Stimulated activated effector memory CD8-positive, alpha-beta T cell treated with anti-CD3 and anti-CD28 coated beads, Interleukin-12 subunit alpha, Interleukin-12 subunit beta, amount 100 ng/mL, for 72 hours (primary cell): Measurements from ENCODE around the gene PIM2.
A peak's percentile ranks its signal among the peaks of the same experiment; 100 is the strongest.

Experiments used
- ATAC-seq: fragments of 150-1000 bp; cut with Tn5 transposase; 2 replicates; pipeline ENCODE4 v1.10.0; 2021
- DNase-seq, 2 donors: peaks; one replicate each; pipeline ENCODE4 v3.0.0; 2021 to 2022; ENCODE audit warnings: low spot score in 2 of 2
- H3K27ac Mint-ChIP-seq: one replicate; pipeline ENCODE4 v1.8.0; 2022; ENCODE audit warnings: mild to moderate bottlenecking, mixed read lengths
- H3K36me3 Mint-ChIP-seq: one replicate; pipeline ENCODE4 v1.8.0; 2022; ENCODE audit warnings: mild to moderate bottlenecking, mixed read lengths
- H3K4me1 Mint-ChIP-seq: one replicate; pipeline ENCODE4 v1.8.0; 2022; ENCODE audit warnings: mixed read lengths
- H3K4me3 Mint-ChIP-seq: one replicate; pipeline ENCODE4 v1.8.0; 2022; ENCODE audit warnings: mild to moderate bottlenecking, mixed read lengths
- H3K9me3 Mint-ChIP-seq: one replicate; pipeline ENCODE4 v1.8.0; 2022; ENCODE audit warnings: mixed read lengths

The PIM2 gene

DNA sequence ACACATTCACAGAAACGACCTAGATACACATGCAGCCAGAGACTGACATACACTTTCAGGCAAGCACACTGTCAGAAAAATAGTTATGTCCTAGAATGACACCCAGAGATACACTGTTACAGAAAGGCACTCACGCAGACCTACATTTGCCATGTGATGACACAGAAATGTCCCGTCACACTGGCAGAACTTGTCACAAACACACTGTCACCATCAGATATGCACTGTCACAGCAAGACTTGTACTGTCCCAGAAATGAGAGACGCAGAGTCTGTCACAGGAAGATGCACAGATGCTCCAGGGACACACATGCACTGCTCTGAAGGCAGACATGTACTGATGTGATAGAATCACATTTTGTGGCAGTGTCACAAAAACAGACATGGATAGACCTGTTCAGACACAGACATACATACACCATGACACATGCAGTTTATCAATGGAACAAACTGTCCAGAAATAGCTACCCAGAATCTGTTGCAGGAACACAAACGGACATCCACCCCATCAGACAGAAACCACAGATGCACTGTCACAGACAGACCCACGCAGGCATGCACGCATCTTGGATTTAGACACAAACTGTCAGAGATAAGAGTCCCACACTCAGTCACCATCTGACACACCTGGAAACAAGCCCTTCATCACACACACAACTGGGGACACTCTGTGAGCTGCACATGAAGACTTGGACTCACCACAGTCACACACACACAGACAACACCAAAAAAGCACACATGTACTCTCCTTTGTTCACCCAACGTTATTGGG is 1.3 kb upstream of the PIM2 start:
- peaks cover 99% of the 10 kb centered on the region for H3K36me3 Mint-ChIP-seq
- ATAC-seq (peak; percentile 57), DNase-seq (no peak)
- H3K9me3 Mint-ChIP-seq: no peaks in the 10 kb centered on the region
- peaks cover 51% of the 10 kb centered on the region for H3K4me1 Mint-ChIP-seq
- peak overlapping the region; percentile 90 for H3K4me3 Mint-ChIP-seq
- H3K27ac Mint-ChIP-seq: peak overlapping the region; percentile 99

DNA sequence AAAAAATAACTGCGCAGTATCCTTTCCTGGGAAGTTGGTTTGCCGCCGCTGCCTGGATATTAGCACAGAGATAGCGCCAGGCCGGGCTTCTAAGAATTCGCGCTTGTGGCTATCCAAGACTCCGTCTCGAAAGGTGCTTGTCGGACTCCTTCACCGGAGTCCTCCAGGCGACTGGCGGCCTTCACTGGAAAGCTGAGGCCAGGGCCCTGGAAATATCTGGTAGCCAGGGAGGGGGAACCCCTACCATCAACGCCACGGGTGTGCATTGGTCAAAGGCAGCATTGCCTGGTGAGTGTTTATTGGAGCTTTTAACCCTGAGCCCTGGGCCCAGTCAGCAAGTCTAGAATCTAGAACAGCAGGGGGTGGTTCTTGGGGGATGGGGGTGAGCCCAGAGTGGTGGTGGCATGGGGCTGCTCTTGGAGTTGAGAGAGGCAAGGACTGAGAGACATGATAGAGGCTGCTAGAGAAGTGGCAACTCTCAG is 577 bp upstream of the PIM2 start:
- Mint-ChIP-seq H3K9me3 (no peaks in the 10 kb centered on the region), H3K4me1 (peaks cover 55% of the 10 kb centered on the region), H3K27ac (peak overlapping the region; percentile 99), H3K36me3 (peaks cover 99% of the 10 kb centered on the region), H3K4me3 (peak overlapping the region; percentile 90)
- DNase-seq (no peak), ATAC-seq (peak; percentile 55)

GRCh38 chrX:48918301-48918642 is 552 bp downstream of the PIM2 start:
- peaks cover 99% of the 10 kb centered on the region for H3K36me3 Mint-ChIP-seq
- peaks cover 54% of the 10 kb centered on the region for H3K4me1 Mint-ChIP-seq

GRCh38 chrX:48917139-48918001 is 1.5 kb downstream of the PIM2 start:
- H3K36me3 Mint-ChIP-seq: peaks cover 99% of the 10 kb centered on the region
- H3K4me3 Mint-ChIP-seq: peak overlapping the region; percentile 90
- H3K27ac Mint-ChIP-seq: peak overlapping the region; percentile 99
- DNase-seq (peak; percentile 72 to 91), ATAC-seq (peak; percentile 41)
- no peaks in the 10 kb centered on the region for H3K9me3 Mint-ChIP-seq
- H3K4me1 Mint-ChIP-seq: peaks cover 52% of the 10 kb centered on the region

More at GRCh38 chrX:48918301-48918642, 552 bp downstream of the PIM2 start:
- H3K4me3 Mint-ChIP-seq: peak overlapping the region; percentile 90
- DNase-seq: no peak
- peak overlapping the region; percentile 99 for H3K27ac Mint-ChIP-seq
- ATAC-seq: no peak
- H3K9me3 Mint-ChIP-seq: no peaks in the 10 kb centered on the region

DNA sequence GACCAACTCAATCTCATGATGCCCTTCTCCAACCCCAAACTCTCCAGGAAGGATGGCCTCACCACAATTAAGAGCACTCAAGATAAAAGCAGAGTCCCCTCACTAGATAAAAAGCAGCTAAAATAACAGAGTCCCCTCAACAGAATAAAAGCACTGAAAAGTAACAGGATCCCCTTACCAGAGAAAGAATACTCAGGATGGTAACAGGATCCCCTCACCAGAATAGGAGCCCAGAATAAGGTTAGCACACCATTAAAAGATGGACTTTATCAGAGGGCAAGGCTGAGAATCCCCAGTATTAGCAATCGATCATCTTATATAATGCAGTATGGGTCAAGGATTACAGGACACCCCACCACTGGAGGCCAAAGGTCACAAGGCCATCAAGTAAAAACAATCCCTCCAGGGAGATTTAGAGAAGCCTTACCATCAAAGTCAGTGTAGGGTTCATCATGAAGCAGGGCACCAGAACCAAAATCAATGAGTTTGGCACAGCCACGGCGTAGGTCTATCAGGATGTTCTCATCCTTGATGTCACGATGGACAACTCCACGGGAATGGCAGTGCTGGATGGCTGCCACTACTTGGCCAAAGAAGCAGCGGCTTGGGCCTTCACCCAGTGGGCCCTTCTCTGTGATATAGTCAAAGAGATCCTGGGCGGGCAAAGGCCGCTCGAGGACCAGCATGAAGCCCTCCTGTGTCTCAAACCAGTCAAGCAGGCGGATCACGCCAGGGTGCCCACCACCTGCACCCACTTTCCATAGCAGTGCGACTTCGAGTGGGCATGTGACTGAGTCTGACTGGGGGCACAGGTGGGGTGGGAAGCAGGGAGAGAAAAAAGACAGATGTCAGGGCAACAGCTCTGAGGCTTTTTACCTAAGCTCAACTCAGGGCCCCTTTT is 4.0 kb downstream of the PIM2 start:
- Mint-ChIP-seq H3K4me1 (peaks cover 57% of the 10 kb centered on the region), H3K36me3 (peaks cover 100% of the 10 kb centered on the region)
- ATAC-seq: no peak

GRCh38 chrX:48913605-48914366 is 5.0 kb downstream of the PIM2 start:
- no peak for ATAC-seq
- Mint-ChIP-seq H3K9me3 (no peaks in the 10 kb centered on the region), H3K4me3 (peak overlapping the region; percentile 90), H3K4me1 (peaks cover 52% of the 10 kb centered on the region), H3K36me3 (peaks cover 100% of the 10 kb centered on the region), H3K27ac (peak overlapping the region; percentile 99)
- no peak for DNase-seq

More for the DNA sequence above, 4.0 kb downstream of the PIM2 start:
- H3K4me3 Mint-ChIP-seq: peak overlapping the region; percentile 90
- DNase-seq: no peak
- H3K27ac Mint-ChIP-seq: peak overlapping the region; percentile 99
- no peaks in the 10 kb centered on the region for H3K9me3 Mint-ChIP-seq

DNA sequence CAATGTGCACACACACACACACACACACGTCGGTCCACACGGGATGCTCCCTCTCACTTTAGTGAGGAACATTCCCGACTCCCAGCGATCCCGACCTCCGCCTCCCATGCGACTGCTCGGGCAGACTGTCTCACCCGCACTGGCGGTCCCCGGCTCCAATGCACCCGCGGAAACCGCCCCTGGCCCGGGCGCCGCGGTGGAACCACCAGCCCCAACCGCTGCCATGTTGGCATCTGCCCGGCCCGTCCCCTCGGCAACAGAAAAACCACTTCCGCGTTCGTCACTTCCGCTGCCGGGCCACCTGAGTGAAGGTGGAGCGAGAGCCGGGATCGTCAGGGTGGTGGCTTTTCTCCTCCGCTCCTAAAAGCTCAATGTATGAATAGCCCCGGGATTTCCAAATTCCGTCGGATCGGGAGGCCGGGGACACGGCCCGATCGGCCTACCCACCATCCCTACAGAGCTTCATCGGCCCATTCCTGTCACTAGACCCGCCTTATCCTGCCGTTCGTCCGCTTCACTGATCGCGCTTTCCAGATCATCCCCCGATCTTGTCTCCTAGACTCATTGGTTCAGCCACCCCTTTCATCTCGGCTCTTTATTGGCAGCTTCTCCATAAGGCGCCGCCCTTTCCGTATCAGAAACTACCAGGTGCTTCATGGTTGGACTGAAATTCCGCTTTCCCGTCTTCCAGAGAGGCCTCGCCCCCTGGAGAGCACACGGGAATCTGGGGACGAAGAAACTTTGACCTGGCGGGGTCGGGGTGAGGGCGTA is 7.2 kb downstream of the PIM2 start, which contains the start of gene SLC35A2:
SLC35A2 (minus strand) TSS at position 235 of the 771 bp plus-strand sequence; CDS start at position 225, 10 bp downstream.
- peaks cover 42% of the 10 kb centered on the region for H3K4me1 Mint-ChIP-seq
- peak; percentile 75 for ATAC-seq
- peak; percentile 72 to 91 for DNase-seq
- H3K9me3 Mint-ChIP-seq: no peaks in the 10 kb centered on the region
- H3K27ac Mint-ChIP-seq: peak within 1 kb of the TSS; percentile 99
- H3K36me3 Mint-ChIP-seq: peaks cover 98% of the 10 kb centered on the region
- H3K4me3 Mint-ChIP-seq: peak within 1 kb of the TSS; percentile 90

DNA sequence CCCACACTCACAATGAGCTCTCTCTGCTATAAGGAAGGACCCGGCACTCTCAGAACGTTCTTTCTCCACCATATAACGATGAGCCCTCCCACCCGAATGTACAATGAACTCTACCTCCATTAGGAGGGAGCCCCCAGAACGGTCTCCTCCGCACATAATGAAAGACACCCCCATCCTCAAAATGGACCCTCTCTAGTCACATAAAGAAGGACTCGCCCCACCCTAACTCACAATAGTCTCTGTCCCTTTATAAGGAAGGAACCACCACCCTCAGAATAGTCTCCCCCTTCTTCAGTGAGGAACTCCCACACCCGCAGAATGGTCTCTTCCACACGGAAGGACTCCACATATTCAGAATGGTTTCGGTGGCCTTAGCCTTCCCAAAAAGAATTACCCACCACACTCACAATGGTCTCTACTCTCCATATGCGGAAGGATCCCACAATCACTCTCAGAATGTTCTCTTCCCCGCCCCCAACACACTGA is 7.9 kb downstream of the PIM2 start:
- Mint-ChIP-seq H3K4me1 (peaks cover 42% of the 10 kb centered on the region), H3K9me3 (no peaks in the 10 kb centered on the region), H3K27ac (peak overlapping the region; percentile 99), H3K36me3 (peaks cover 98% of the 10 kb centered on the region), H3K4me3 (peak overlapping the region; percentile 90)
- DNase-seq: no peak
- peak; percentile 6 for ATAC-seq

GRCh38 chrX:48909703-48910294 is 9.0 kb downstream of the PIM2 start:
- DNase-seq: no peak
- Mint-ChIP-seq H3K36me3 (peaks cover 97% of the 10 kb centered on the region), H3K9me3 (no peaks in the 10 kb centered on the region), H3K4me3 (no peak overlapping the region), H3K4me1 (peaks cover 36% of the 10 kb centered on the region), H3K27ac (peak overlapping the region; percentile 99)
- no peak for ATAC-seq

DNA sequence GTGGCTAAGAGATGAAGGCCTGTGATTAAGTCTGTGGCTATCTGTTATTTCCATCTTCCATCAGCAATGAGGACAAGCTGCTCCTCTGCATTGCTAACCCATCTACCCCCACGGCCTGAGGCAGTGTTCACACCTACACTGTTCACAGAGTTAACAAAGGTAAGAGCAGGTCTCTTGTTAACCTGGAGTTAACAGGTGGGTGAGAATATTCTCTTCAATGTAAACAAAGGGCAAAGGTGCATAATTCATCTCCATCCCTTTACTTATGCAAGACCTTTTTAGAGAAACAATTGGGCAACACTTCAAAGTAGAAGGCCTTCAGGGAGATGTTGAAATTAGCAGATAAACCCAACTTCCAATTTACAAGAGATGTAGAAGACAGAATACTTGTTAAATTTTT is 10.2 kb downstream of the PIM2 start:
- Mint-ChIP-seq H3K27ac (peak overlapping the region; percentile 99), H3K4me3 (no peak overlapping the region), H3K4me1 (peaks cover 25% of the 10 kb centered on the region), H3K9me3 (no peaks in the 10 kb centered on the region), H3K36me3 (peaks cover 97% of the 10 kb centered on the region)
- no peak for ATAC-seq
- no peak for DNase-seq

- peaks cover 97% of the 10 kb centered on the region for H3K36me3 Mint-ChIP-seq
- no peak for DNase-seq
- ATAC-seq: no peak
- H3K27ac Mint-ChIP-seq: peak overlapping the region; percentile 17
- H3K9me3 Mint-ChIP-seq: no peaks in the 10 kb centered on the region
- peaks cover 6% of the 10 kb centered on the region for H3K4me1 Mint-ChIP-seq
- H3K4me3 Mint-ChIP-seq: no peak overlapping the region
Measured at GRCh38 chrX:48905090-48905790, 13.6 kb downstream of the PIM2 start.

DNA sequence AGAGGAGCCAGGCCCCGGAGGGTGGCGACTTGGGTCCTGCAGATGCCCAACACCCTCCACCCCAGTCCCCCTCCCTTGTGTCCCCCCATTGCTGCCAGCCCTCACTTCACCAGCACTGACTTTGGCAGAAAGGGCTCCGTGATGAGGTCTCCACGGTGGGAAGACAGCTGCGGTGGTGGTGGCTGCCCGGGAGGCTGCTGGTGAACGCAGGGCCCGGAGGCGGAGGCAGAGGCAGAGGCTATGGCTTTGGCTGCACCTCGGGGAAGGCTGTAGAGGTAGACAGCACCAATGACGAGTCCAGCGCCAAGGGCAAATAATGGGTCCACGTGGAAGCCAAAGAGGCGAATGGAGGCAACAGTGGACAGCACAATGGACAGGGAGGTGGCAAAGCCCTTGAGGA is 14.2 kb downstream of the PIM2 start:
- no peaks in the 10 kb centered on the region for H3K9me3 Mint-ChIP-seq
- no peak overlapping the region for H3K27ac Mint-ChIP-seq
- no peak overlapping the region for H3K4me3 Mint-ChIP-seq
- H3K36me3 Mint-ChIP-seq: peaks cover 97% of the 10 kb centered on the region
- DNase-seq: no peak
- ATAC-seq: no peak
- peaks cover 6% of the 10 kb centered on the region for H3K4me1 Mint-ChIP-seq

GRCh38 chrX:48904180-48904579 is 14.6 kb downstream of the PIM2 start:
- peaks cover 6% of the 10 kb centered on the region for H3K4me1 Mint-ChIP-seq
- ATAC-seq (no peak), DNase-seq (no peak)
- H3K36me3 Mint-ChIP-seq: peaks cover 97% of the 10 kb centered on the region
- H3K4me3 Mint-ChIP-seq: no peak overlapping the region
- H3K9me3 Mint-ChIP-seq: no peaks in the 10 kb centered on the region
- H3K27ac Mint-ChIP-seq: no peak overlapping the region
